ENCODE data around the gene OR8H1. TPM values are rescaled to one million over a fixed set of nuclear protein-coding genes. Genes with fewer than 3 reads are reported as not detected.

OR8H1 gene
- total RNA-seq, result not detected in 2 replicates

GRCh38 chr11:56292154-56292553, at the start of gene OR8H1:
TSS of gene OR8H1 (minus strand) at chr11:56292254. CDS start at chr11:56291062, 1,192 bp downstream.

GRCh38 chr11:56314844-56315243, 22.8 kb upstream of the OR8H1 start, which contains the start of gene OR8K3:
TSS of gene OR8K3 (plus strand) at chr11:56315144. CDS start at chr11:56318307, 3,163 bp downstream.

GRCh38 chr11:56273854-56274253, 18.2 kb downstream of the OR8H1 start, which contains the start of gene OR5T1:
TSS of gene OR5T1 (plus strand) at chr11:56274154. CDS start at chr11:56275639, 1,485 bp downstream.

GRCh38 chr11:56251954-56252353, 40.1 kb downstream of the OR8H1 start, which contains the start of gene OR5T3:
TSS of gene OR5T3 (plus strand) at chr11:56252254. CDS start at chr11:56252254, 0 bp downstream.

Other genes starting within 250 kb of the OR8H1 start
- not detected in 2 replicates for gene OR8I2, start 198.9 kb downstream of the OR8H1 start, total RNA-seq
- not detected in 2 replicates for gene OR8H2, start 188.6 kb downstream of the OR8H1 start, total RNA-seq
- not detected in 2 replicates for gene OR8H3, start 169.9 kb downstream of the OR8H1 start, total RNA-seq
- gene OR8J3, start 152.1 kb downstream of the OR8H1 start, total RNA-seq, result not detected in 2 replicates
- gene OR8K5, start 131.9 kb downstream of the OR8H1 start, total RNA-seq, result not detected in 2 replicates
- gene OR5J2, start 115.6 kb downstream of the OR8H1 start, total RNA-seq, result not detected in 2 replicates
- not detected in 2 replicates for gene OR5T2, start 58.0 kb downstream of the OR8H1 start, total RNA-seq
- not detected in 2 replicates for gene OR5T3, start 40.0 kb downstream of the OR8H1 start, total RNA-seq
- gene OR5T1, start 18.1 kb downstream of the OR8H1 start, total RNA-seq, result not detected in 2 replicates
- gene OR8K3, start 22.9 kb upstream of the OR8H1 start, total RNA-seq, result not detected in 2 replicates
- not detected in 2 replicates for gene OR8K1, start 53.8 kb upstream of the OR8H1 start, total RNA-seq
- not detected in 2 replicates for gene OR8J1, start 62.0 kb upstream of the OR8H1 start, total RNA-seq
- gene OR8U1, start 83.4 kb upstream of the OR8H1 start, total RNA-seq, result not detected in 2 replicates
- not detected in 2 replicates for gene OR5AL1, start 120.4 kb upstream of the OR8H1 start, total RNA-seq
- not detected in 2 replicates for gene OR5M3, start 181.1 kb upstream of the OR8H1 start, total RNA-seq
- gene OR5M8, start 199.1 kb upstream of the OR8H1 start, total RNA-seq, result not detected in 2 replicates

Data from pericardium fibroblast (primary cell).